Measurements from ENCODE around the gene SRRM3.
"Not testable (repeated sequence)": the region's sequence is repeated elsewhere in the genome, so short reads cannot be mapped to it uniquely, and the experiment has no call there.

The SRRM3 gene

GRCh38 chr7:76283254-76284159 is 81.8 kb downstream of the SRRM3 start:
- Histone ChIP-seq H3K4me1 (ENCODE audit: insufficient read depth, low read length, severe bottlenecking) (peaks cover 7% of the 10 kb centered on the region), H4K20me1 (ENCODE audit: insufficient read depth, low read length) (no peaks in the 10 kb centered on the region), H3K27me3 (ENCODE audit: insufficient read depth, low read length) (peaks cover 40% of the 10 kb centered on the region), H3F3A (ENCODE audit: insufficient read depth, low read length) (no peaks in the 10 kb centered on the region), H3K9me2 (ENCODE audit: low read depth, low read length) (no peaks in the 10 kb centered on the region), H3K79me2 (ENCODE audit: insufficient read depth, low read length) (no peaks in the 10 kb centered on the region), H3K27ac (ENCODE audit: low read depth, low read length, poor library complexity, severe bottlenecking) (no peak overlapping the region), H3K4me3 (ENCODE audit: low read depth, low read length, poor library complexity, severe bottlenecking) (no peak overlapping the region), H3K4me2 (ENCODE audit: low read length) (no peak overlapping the region), H3K9ac (ENCODE audit: low read length) (no peak overlapping the region), H3K9me3 (ENCODE audit: low read length) (no peaks in the 10 kb centered on the region), H2AFZ (ENCODE audit: low read length) (no peak overlapping the region), H3K36me3 (ENCODE audit: insufficient read depth, low read length) (no peaks in the 10 kb centered on the region)
- TF ChIP-seq EZH2 (IDR thresholded peaks at IDR 0.05; ENCODE audit: borderline replicate concordance, low read length) (no peak), CTCF (IDR thresholded peaks at IDR 0.05; ENCODE audit: low read length) (no peak)

- Histone ChIP-seq H3K4me3 (ENCODE audit: low read depth, low read length, poor library complexity, severe bottlenecking) (no peak overlapping the region), H3K79me2 (ENCODE audit: insufficient read depth, low read length) (no peaks in the 10 kb centered on the region), H3K27me3 (ENCODE audit: insufficient read depth, low read length) (peaks cover 32% of the 10 kb centered on the region), H2AFZ (ENCODE audit: low read length) (no peak overlapping the region), H3K36me3 (ENCODE audit: insufficient read depth, low read length) (no peaks in the 10 kb centered on the region), H3K27ac (ENCODE audit: low read depth, low read length, poor library complexity, severe bottlenecking) (no peak overlapping the region), H4K20me1 (ENCODE audit: insufficient read depth, low read length) (no peaks in the 10 kb centered on the region), H3K9me2 (ENCODE audit: low read depth, low read length) (no peaks in the 10 kb centered on the region), H3K9ac (ENCODE audit: low read length) (no peak overlapping the region), H3K9me3 (ENCODE audit: low read length) (no peaks in the 10 kb centered on the region), H3K4me1 (ENCODE audit: insufficient read depth, low read length, severe bottlenecking) (peaks cover 7% of the 10 kb centered on the region), H3F3A (ENCODE audit: insufficient read depth, low read length) (no peaks in the 10 kb centered on the region), H3K4me2 (ENCODE audit: low read length) (no peak overlapping the region)
- no peak for TF ChIP-seq CTCF (IDR thresholded peaks at IDR 0.05; ENCODE audit: low read length)
- TF ChIP-seq EZH2 (IDR thresholded peaks at IDR 0.05; ENCODE audit: borderline replicate concordance, low read length) = no peak
These were observed 84.1 kb downstream of the SRRM3 start for GRCh38 chr7:76285604-76286374.

- Histone ChIP-seq H4K20me1 (ENCODE audit: insufficient read depth, low read length) (no peaks in the 10 kb centered on the region), H3K4me2 (ENCODE audit: low read length) (no peak overlapping the region), H3K9ac (ENCODE audit: low read length) (no peak overlapping the region), H3K4me1 (ENCODE audit: insufficient read depth, low read length, severe bottlenecking) (peaks cover 4% of the 10 kb centered on the region), H3K9me2 (ENCODE audit: low read depth, low read length) (no peaks in the 10 kb centered on the region), H2AFZ (ENCODE audit: low read length) (no peak overlapping the region), H3F3A (ENCODE audit: insufficient read depth, low read length) (no peaks in the 10 kb centered on the region), H3K27me3 (ENCODE audit: insufficient read depth, low read length) (peaks cover 25% of the 10 kb centered on the region), H3K4me3 (ENCODE audit: low read depth, low read length, poor library complexity, severe bottlenecking) (no peak overlapping the region), H3K36me3 (ENCODE audit: insufficient read depth, low read length) (no peaks in the 10 kb centered on the region), H3K9me3 (ENCODE audit: low read length) (no peaks in the 10 kb centered on the region), H3K79me2 (ENCODE audit: insufficient read depth, low read length) (no peaks in the 10 kb centered on the region), H3K27ac (ENCODE audit: low read depth, low read length, poor library complexity, severe bottlenecking) (no peak overlapping the region)
- TF ChIP-seq CTCF (IDR thresholded peaks at IDR 0.05; ENCODE audit: low read length) (no peak), EZH2 (IDR thresholded peaks at IDR 0.05; ENCODE audit: borderline replicate concordance, low read length) (no peak)
These were observed 85.2 kb downstream of the SRRM3 start for GRCh38 chr7:76286842-76287403.

- not testable (repeated sequence) for H3K9me2 ChIP-seq (ENCODE audit: low read depth, low read length); H3K4me3 ChIP-seq (ENCODE audit: low read depth, low read length, poor library complexity, severe bottlenecking); H3K36me3 ChIP-seq (ENCODE audit: insufficient read depth, low read length); H3K9ac ChIP-seq (ENCODE audit: low read length); H3K9me3 ChIP-seq (ENCODE audit: low read length); H2AFZ ChIP-seq (ENCODE audit: low read length); H4K20me1 ChIP-seq (ENCODE audit: insufficient read depth, low read length); H3K4me1 ChIP-seq (ENCODE audit: insufficient read depth, low read length, severe bottlenecking); H3K4me2 ChIP-seq (ENCODE audit: low read length); H3K27ac ChIP-seq (ENCODE audit: low read depth, low read length, poor library complexity, severe bottlenecking); H3K79me2 ChIP-seq (ENCODE audit: insufficient read depth, low read length); H3F3A ChIP-seq (ENCODE audit: insufficient read depth, low read length)
- H3K27me3 ChIP-seq (ENCODE audit: insufficient read depth, low read length) = peaks cover 15% of the 10 kb centered on the region; the same call in 1 of the 2 replicates
These were observed 89.2 kb downstream of the SRRM3 start for GRCh38 chr7:76290847-76291350.

All from OCI-LY1 (cell line).